MM.1S (cell line): Measurements from ENCODE around the gene TECRL.

Source experiments
- CTCF ChIP-seq: fragments of 300-600 bp; sonication (generic); IDR thresholded peaks from 2 replicates; pipeline ENCODE4 v1.5.1; 2016; ENCODE audit warnings: antibody characterized with exemption, low read length, mixed read lengths
- EZH2 ChIP-seq: fragments of 300-600 bp; sonication (generic); optimal IDR thresholded peaks from 2 replicates; pipeline ENCODE3; 2017; ENCODE audit warnings: low read depth, mild to moderate bottlenecking, antibody characterized with exemption, low read length, mixed read lengths

- TF ChIP-seq CTCF (no peak), EZH2 (no peak)
These were observed 47.9 kb downstream of the TECRL start for GRCh38 chr4:64361399-64361740.
